EH (cell line): ENCODE data around the gene C1QL1.

ENCODE experiments used
- DNase-seq: peaks from one replicate; pipeline ENCODE4 v3.0.0-alpha.2; 2015; ENCODE audit warnings: low read depth

The C1QL1 gene

DNA sequence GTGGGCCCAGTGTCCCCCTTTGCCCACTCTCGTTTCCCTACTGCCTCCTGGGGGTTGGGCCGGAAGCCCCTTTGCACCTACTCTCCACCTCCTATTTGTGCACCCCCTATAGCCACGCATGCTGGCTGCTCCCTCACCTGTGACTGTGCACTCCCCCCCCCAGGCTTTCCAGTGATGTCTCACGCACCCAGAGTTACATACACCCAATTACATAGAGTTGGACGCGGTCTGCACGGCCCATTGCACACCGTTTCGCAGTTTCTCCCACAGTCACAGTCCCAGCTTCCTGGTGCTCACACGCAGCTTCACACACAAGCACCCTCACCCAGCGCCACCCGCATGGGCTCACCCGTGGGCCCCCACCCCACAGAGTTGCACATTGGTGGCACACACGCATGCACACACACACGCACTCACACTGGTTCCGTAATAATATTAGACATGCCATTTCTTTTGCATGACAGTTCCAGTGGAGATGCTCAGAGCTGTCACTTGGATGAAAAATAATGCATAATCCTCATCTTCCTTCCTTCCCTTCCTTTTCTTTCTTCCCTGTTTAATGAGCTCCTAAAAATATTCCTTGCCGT is 21.5 kb upstream of the C1QL1 start:
- no peak for DNase-seq

DNA sequence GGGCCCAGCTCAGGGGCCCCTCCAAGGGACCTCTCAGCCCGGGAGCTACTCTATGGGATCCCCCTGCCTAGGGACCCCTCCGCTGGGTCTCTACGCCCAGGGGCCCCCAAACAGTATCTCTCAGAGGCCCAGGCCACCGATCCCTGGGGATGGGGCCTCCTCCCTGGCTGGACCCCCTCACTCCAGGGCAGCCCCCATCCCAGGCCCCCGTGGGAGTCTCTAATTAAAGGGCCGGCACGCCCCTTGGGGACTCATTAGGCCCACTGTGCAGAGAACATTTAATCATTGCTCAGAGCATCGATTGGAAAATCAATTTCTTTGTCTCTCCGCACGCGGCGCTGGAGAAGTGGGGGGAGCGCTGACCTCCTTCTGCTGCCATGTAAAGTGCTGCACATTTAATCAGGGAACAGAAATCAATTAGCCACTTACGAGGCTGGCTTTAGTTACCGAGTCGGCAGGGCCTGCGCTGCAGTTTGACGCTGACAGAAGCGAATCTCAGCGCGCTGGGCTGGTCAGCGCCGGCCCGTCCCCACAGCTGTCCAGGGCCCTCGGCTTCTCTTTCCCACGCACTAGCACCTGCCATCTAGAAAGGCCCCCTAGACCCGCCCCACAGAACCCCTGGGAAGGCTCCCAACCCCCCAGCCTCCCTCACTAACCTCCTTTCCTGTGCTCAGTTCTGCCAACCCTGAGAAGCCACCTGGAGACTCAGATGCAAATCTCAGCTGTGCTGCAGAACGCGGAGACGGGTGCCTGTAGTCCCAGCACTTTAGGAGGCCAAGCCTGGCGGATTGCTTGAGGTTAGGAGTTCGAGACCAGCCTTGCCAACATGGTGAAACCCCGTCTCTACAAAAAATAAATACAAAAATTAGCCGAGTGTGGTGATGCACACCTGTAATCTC is 20.2 kb upstream of the C1QL1 start:
- DNase-seq: no peak

DNA sequence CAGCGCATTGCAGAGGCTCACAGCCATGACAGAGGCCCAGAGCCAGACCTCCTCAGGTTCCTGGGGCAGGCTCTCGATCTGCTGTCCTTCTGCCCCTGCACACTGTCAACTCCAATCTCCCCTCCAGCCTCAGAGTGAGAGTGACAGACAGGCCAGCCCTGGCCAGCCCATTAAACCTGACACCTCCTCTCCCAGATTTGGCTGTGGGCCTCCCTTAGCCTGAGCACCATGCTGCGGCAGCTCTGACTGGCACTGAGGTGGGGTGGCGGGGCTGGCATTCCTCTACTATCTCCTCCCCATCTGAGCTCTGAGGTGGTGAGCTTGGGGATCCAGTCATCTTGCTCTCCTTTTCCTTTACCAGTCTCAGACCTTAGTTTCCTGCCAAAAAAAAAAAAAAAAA is 15.5 kb upstream of the C1QL1 start:
- DNase-seq: no peak

DNA sequence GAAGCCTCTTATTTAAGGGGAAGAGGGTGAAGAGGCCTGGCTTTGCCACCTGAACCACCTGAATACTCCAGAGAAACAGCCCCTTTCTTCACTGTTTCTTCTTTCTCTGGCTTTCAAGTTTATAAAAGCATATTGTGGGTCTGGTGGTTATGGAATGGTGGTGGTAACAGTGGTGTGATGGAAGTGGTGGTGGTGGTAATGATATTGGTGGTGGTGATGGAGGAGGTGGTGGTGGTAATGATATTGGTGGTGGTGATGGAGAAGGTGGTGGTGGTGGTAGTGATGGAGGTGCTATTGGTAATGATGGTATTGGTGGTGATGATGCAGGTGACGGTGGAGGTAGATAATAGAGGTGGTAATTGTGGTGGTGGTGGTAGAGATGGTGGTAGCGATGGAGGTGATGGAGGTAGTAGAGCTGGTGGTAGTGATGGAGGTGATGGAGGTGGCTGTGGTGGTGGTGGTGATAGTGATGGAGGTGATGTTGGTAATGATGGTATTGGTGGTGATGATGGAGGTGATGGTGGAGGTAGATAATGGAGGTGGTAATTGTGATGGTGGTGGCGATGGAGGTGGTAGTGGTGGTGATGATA is 14.1 kb upstream of the C1QL1 start:
- DNase-seq: no peak

DNA sequence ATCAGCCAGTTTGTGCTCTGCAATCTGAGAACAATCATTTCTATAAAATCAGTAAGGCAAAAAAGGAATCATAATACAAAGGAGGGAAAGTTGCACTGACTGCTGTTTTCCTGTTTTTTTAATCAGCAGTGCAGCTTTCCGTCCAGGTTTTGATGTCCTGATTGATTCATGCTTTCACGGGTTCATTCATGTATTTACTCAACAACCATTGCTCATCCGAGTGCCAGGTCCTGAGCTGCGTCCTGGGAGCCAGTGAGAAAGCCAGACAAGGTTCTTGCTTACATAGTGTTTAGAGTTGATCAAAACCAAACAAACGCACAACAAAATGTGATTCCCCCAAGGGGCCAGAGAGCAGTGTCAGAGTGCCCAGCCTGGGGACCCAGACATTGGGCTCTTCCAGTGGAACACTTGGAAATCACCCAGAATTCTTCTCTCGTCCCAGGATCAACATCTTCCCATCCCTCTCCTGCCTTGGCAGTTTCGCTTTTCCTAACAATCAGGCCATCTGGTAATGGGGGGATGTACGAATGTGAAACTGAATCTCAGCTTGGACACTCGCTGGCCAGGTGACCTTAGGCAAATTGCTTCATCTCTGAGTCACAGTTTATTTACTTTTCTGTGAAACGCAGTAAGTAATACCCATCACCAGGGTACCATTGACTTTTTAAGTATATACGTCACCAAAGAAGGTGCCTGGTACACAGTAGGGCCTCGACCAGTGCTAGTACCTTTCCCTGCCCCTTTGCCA is 13.3 kb upstream of the C1QL1 start:
- DNase-seq: peak; percentile 77

DNA sequence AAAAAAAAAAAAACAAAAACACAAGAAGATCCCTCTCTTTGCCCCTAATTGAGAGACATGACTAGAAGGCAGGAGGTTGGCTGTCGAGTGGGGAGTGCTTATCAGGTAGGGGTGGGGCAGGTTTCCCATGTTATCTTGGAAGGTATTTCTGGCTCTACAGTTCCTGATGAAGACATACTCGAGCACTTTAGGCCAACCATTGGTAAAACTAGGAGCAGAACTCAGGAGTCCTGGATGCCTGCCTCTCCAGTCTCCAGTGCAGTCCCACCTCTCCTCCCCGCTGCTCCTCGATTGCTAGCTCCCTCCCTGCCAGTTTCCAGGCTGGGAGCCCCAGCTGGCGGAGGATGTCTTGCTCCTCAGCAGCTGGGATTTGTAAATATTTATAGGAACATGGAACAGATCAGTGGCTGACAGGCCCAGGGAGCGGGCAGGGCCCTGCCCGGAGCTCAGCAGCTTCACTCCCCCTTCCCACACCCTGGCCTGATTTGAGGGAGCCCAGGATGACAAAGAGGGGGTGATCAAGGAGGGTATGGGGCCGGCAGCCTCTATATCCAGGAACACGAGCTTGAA is 11.4 kb upstream of the C1QL1 start:
- DNase-seq: no peak

DNA sequence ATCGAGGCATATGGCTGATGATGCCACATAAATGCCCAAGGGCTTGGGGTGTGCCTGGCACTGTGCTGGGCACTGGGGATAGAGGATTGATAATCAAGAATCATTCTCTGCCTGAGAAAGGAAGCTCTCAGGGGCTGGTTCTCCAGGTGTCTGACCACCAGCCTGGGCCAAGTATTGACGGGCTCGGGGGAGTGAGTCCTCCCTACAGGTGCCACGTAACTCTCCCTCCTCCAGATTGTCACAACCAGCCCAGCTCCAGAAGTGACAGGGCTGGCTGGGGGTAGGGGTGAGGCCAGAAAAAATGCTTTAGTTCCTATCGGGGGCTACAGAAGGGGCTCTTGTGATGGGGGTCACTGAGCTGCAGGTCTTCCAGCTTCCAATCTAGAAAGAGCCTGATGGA is 10.7 kb upstream of the C1QL1 start:
- no peak for DNase-seq

DNA sequence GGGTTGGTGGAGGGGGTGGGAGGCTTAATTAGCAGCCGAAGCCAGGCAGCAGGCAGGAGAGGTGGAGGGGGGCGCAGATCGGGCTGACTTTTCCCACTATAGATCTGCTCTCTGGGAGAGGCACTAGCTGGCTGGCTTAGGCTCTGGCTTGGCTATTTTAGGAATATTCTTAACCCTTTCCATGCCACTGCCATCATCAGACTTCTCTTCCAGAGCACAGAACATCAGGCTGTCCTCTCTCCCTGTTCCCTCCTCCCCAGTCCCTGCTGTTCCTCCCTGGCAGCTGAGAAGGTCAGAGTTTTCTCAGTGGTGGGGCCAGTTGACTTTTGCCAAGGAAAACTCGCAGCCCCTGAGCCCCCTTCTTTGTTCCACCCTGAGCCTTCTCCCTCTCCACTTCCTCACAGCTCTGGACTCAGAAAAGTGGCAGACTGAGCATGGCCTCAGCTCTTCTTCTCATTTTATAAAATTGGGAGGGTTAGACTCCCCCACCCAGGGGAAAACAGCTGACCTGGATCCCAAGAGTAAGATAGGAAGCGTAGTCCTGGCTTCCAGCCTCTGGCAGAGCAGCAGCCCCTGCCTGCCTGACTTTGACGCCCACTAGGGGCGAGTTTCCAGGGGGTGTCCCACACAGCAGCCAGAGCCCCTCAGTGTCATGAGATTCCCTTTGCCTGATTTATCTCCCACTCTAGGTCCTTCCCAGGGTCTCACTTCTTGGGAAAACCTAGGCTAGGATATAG is 9.9 kb upstream of the C1QL1 start:
- DNase-seq: no peak

DNA sequence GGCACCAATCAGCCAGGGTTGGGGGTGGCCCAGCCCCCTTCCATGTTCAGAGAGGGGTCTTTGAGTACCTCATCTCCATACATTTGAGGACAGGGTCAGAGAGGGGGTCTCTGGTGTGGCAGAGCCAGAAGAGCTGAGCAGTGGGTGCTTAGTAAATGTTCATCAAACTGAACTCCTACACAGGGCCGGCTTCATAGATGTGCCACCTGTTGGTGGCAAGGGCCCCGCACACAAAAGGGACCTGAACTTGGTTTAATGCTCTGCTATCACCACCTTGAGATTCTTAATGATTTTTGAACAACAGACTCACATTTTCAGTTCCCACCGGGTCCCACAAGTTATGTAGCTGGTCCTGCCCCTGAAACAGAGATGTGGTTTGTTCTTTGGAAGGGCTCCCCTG is 9.0 kb upstream of the C1QL1 start:
- no peak for DNase-seq

DNA sequence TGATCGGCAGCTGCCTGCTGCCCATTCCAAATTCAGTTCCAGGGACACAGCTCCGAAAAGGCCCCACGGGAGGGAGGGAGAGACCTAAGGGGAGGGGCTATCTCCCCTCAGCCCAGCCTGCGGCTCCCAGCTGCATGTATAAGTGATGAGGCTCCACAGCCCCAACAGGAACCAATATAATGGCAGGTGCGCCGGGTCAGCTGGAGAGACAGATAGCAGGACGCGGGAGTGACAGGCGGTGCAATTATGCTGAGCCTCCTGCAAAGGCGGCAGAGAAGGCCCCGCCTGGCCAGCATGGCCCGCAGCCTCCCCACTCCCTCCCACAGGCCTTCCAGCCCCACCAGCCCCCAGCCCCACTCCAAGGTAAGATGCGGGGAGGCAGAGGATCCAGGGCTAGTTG is 8.1 kb upstream of the C1QL1 start:
- no peak for DNase-seq

DNA sequence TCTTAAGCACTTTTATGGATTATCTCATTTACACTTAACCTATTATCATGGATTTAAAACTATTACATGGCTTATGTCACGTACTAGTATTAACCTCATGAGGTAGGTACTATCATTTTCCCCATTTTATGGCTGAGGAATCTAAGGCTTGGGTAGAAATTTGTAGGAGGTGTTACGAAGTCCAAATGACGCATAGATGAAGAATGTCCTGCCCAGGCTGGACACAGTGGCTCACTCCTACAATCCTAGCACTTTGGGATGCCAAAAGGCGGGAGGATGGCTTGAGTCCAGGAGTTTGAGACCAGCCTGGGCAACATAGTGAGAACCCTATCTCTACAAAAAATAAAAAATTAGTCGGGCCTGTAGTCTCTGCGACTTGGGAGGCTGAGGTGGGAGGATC is 4.8 kb upstream of the C1QL1 start:
- peak; percentile 77 for DNase-seq

DNA sequence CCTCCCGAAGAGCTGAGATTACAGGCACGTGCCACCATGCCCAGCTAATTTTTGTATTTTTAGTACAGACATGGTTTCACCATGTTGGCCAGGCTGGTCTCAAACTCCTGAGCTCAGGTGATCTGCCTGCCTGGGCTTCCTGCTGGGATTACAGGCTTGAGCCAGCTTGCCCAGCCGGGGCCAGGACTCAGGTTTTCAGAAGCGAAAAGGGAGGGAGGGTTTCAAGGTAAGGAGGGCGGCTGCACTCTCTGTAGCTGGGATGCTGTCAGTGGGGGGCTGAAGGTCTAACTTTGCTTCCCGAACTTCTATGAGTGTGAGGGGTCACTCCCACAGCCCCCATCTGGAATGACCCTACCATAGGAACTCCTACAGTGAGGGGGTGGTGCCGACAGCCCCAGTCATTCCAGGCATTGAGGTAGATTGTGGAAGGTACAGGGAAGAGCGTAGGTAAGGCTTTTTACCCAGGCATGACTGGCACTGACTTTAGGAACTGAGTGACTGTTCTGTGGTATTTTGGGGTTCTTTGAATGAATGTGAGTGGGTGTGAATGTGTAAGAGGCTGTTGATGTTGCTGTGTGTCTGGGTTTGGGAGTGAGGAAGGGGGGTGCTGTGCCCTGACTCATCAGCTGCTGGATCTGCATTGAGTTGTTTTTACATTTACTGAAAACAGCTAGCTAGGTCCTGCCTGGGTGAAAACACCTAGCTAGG is 3.8 kb upstream of the C1QL1 start:
- peak; percentile 53 for DNase-seq

DNA sequence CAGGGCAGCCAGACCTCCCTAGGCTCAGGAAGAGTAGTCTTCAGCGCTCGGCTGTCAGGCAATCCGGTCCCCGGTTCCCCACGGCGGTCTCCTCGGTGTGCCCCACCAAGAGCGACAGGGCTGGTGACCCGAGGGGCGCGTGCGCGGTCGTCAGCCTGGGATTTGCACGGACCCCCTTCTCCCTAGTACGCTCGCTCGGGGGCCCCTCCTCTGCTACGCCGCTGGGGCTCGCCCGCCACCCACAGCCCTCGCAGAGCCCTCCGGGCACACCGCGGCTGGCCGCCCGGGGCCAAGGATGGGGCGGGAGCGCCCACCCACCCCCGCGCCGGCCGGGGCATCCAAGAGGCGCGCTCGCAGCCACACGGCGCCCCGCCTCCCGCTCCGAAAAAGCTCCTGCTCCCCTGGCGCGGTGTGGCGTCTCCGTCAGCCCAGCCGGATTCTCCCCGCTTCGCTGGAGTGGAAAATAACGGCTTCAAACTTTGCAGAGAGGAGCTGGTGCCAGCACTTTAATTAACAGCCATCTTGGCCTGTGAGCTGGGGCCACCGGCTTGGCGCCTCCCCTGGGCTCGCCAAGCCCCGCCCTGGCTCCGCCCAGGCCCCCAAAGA is 2.1 kb upstream of the C1QL1 start:
- DNase-seq: peak; percentile 48

DNA sequence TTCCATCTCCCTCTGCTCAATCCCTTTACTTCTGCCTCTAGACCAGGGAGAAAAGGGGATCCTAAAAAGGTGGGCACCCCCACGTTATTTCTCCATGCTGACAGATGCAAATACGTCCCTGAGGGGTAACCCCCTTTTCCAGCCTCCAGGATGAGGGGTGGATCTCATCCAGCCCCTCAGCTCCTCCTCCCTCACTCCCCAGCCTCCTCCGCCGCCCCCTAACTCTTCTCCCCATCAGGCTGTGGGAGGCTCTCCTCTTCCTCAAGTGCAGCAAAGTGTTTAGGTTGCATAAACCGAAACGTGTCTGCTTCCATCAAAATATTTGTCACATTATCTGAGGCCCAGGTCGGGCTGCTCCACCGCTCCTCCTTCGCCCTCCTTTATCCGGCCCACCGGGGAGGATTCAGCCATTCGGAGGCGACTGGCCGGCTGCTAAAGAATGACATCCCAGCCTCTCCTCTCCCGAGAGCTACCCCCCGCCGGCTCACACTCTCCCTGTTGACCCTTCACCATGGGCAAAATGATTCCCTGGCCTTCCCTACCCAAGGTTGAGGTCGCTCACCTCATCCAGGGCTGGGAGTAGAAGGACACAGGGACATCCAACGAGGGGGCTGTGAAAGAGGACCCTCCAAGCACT is 1.2 kb upstream of the C1QL1 start:
- no peak for DNase-seq

DNA sequence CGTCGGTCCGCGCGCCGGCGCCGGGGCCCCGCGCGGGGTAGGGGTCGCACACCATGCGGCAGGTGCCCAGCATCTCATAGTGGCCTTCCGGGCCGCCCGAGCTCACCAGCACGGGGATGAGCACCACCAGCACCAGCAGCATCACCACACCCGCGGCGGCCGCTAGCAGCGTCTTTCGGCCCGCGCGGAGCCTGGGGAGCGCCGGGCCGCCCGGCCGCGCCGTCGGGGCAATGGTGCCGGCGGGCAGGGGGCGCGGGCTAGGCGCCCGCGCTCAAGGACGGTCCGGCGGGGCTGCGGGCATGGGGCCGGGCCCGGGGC is 237 bp downstream of the C1QL1 start:
- no peak for DNase-seq

DNA sequence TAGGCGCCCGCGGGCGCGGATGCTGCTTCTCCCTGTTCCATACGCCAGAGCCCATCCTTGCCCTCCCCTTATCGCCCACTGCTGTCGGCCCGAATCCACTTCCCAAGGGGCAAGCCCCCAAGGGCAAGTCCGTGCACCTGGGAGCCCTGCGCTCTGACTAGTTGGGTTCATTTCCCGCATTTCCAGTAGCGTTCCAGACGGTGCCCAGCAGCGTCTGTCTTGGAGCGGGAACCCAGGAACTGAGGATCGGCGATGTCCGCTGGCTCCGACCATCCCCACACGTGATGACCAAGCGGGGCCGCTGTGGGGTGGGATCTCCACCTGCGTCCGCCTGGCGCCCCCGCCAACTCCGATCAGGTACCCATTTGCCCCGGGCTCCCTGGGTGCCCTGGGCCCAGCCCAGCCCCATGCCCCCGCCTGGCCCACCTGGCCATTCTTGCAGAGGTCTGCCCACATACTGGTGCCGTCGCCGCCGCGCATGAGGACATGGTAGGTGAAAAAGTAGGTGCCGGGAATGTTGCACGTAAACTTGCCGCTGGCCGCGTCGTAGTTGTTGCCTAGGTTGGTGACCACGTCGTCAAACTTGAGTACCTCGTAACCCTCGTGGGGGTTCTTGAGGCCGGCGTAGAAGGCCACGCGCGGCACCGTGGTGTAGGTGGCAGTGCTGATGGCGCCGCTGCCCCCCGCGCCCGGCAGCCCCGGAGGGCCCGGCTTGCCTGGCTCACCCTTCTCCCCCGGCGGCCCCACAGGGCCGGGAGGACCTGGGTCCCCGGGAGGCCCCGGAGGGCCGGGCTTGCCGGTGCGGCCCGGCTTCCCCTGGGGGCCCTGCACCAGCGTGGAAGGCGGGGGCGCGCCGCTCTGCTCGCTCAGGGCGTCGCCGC is 837 bp downstream of the C1QL1 start:
- no peak for DNase-seq

DNA sequence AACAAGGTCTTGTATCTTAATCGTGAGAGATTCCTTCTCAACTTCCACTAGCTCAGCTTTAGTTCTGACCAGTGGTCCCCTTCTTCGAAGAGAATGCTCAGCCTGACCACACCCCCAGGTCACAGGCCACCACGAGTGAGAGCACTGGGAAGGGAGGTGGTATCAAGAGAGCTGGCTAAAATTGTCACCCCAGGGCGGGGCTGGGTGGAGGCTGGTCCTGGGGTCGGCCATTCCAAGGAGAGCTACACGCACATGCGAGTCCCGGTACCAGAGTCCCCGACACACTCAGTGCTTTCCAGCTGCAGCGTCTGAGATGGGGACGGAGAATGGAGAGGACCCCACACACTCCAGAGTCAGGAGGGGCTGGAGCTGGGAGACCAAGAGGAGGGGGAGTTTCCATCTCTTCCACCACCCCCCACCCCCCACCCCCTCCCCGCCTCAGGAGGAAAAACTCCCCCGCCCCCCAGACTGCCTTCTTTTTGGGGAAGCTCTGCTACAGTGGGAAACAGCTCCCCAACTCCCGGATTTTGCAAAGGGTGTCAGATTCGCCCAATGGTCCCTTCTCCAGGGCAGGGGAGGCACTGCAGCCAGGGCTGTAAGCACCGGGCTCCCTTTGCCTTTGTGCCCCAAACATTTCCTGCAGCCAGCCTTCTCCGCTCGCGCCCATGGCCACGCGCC is 1.6 kb downstream of the C1QL1 start:
- DNase-seq: no peak

DNA sequence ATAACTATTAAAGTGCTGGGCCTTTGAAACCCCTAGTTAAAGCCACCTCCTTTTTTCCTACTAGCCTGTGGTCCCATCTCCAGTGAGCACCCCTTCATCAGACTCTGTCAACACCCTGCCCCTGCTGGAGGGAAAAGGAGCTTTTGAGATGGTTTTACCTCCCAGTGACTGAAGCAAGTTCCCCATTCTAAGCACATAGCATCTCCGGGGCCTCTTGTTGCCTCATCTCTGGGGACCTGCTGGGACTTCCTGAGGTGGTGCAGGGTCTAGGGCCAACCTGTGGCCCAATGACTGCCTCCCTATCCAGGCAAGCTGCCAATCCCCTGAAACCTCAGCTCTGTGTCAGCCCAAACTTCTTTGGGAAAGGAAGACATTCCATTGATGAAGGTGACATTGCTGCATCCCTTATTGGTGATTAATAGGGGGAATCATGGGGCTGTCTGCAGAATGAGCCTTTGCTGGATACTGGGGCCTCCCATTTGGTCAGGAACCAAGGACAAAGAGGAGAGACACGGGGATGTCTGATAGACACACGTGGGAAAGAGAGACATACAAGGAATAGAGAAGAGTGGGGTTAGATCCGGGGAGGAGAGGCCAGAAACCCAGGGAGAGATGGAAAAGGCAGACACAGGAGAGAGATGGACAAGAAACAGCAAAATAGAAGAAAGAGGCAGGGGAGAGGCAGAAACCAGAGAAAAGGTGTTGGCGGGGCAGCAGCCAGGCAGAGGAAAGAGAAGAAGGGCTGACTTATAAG is 2.4 kb downstream of the C1QL1 start:
- no peak for DNase-seq
